ENCODE data around the gene PHLPP1.

GRCh38 chr18:63001861-63002260 lies 286.5 kb downstream of the PHLPP1 start:
- TF ChIP-seq CTCF (IDR thresholded peaks at IDR 0.05): no peak
- no peak for TF ChIP-seq ZFX (IDR thresholded peaks at IDR 0.05; ENCODE audit: borderline replicate concordance)

All from 22Rv1 (cell line).